ENCODE results near the gene TTBK2. TPM values are rescaled to one million over a fixed set of nuclear protein-coding genes. Genes with fewer than 3 reads are reported as not detected.

Gene TTBK2
- total RNA-seq, 1 donor from 2014 or later: 7.9 TPM

DNA sequence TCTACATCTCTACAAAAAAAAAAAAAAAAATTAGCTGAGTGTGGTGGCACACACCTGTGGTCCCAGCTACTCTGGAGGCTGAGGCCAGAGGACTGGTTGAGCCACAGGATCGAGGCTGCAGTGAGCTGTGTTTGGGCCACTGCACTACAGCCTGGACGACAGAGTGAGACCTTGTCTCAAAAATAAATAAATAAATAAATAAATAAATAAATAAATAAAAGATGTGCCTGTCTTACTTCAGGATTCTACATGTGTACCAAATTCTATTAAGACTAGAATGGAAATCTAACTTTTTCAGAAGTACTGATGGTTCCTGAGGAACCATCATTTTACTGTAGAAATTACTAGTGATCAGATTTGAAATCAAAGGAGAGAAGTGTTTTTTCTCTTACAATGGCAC is 51.9 kb downstream of the TTBK2 start:
- H3K27me3 ChIP-seq (ENCODE audit: control insufficient read depth, insufficient read depth, low read length): no peaks in the 10 kb centered on the region
- no peak for TF ChIP-seq CTCF (IDR thresholded peaks at IDR 0.05; ENCODE audit: insufficient read depth, low read length, severe bottlenecking)
- H3K4me3 ChIP-seq (ENCODE audit: low read depth, low read length): no peak overlapping the region
- FAIRE-seq (no peak), DNase-seq (ENCODE audit: low read depth) (no peak)
- H3K36me3 ChIP-seq (ENCODE audit: control insufficient read depth, insufficient read depth, low read length): no peaks in the 10 kb centered on the region

DNA sequence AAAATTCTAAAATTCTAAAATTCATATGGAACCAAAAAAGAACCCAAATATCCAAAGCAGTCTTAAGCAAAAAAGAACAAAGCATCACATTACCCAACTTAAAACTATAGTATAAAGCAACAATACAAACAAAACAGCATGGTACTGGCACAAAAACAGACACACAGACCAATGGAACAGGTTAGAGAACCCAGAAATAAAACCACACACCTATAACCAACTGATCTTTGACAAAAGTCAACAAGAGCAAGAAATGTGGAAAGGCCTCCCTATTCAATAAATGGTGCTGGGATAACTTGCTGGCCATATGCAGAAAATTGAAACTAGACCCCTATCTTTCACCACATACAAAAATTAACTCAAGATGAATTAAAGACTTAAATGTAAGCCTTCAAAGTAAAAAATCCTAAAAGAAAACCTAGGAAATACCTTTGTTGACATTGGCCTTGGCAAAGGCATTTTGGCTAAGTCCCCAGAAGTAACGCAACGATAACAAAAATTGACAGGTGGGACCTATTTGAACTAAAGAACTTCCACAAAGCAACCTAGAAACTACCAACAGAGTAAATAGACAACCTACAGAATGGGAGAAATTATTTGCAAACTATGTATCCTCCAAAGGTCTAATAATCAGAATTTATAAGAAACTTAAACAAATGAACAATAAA is 56.9 kb downstream of the TTBK2 start:
- Histone ChIP-seq H3K4me3 (ENCODE audit: low read depth, low read length) (no peak overlapping the region), H3K36me3 (ENCODE audit: control insufficient read depth, insufficient read depth, low read length) (no peaks in the 10 kb centered on the region), H3K27me3 (ENCODE audit: control insufficient read depth, insufficient read depth, low read length) (no peaks in the 10 kb centered on the region)
- FAIRE-seq (no peak), DNase-seq (ENCODE audit: low read depth) (no peak)
- no peak for TF ChIP-seq CTCF (IDR thresholded peaks at IDR 0.05; ENCODE audit: insufficient read depth, low read length, severe bottlenecking)

DNA sequence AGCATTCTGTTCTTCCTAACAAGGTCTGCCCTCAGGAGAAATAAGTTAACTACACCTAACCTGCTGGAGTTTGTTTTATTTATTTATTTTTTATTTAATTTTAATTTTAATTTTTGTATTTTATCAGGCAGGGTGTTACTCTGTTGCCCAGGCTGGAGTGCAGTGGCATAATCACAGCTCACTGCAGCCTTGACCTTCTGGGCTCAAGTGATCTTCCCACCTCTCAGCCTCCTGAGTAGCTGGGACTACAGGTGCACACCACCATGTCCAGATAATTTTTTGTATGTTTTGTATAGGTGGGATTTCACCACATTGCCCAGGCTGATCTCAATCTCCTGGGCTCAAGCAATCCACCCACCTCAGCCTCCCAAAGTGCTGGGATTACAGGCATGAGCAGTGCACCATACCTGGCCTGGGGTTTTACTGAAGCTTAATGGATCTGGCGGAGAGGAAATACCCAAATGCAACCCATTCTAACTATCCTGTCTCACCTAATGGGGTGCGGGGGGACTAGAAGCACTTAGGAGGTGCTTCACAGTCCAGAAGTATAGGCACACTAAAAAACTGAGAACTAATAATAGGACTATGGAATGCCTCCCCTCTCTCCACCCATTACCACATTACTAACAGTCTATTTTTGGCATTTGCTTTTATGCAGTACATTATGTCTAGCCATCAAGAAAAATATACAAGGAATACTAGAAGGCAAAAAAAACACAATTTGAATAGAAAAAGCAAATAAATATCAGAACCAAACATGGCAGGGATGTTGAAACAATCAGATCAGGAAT is 61.4 kb downstream of the TTBK2 start:
- Histone ChIP-seq H3K4me3 (ENCODE audit: low read depth, low read length) (no peak overlapping the region), H3K36me3 (ENCODE audit: control insufficient read depth, insufficient read depth, low read length) (no peaks in the 10 kb centered on the region), H3K27me3 (ENCODE audit: control insufficient read depth, insufficient read depth, low read length) (no peaks in the 10 kb centered on the region)
- FAIRE-seq (no peak), DNase-seq (ENCODE audit: low read depth) (no peak)
- no peak for TF ChIP-seq CTCF (IDR thresholded peaks at IDR 0.05; ENCODE audit: insufficient read depth, low read length, severe bottlenecking)

DNA sequence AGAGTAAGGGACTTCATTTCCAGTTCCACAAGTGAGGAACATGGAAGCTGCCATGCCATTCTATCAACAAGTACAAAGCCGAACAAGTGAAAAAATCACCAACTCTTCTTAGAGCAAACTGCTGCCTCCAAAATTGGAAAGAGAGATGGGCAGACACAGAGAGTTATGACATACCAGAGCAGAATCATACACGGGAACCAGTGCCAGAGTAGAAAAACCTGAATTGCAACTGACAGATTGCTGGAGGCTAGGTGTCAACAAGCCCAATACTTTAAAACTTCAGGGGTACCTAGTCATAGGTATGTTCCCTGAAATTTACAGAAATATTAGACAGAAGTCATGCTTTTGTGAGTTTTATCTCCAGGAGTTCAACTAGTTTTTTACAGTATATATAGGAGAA is 62.0 kb downstream of the TTBK2 start:
- FAIRE-seq (no peak), DNase-seq (ENCODE audit: low read depth) (peak; percentile 87)
- no peaks in the 10 kb centered on the region for H3K27me3 ChIP-seq (ENCODE audit: control insufficient read depth, insufficient read depth, low read length)
- TF ChIP-seq CTCF (IDR thresholded peaks at IDR 0.05; ENCODE audit: insufficient read depth, low read length, severe bottlenecking): no peak
- H3K4me3 ChIP-seq (ENCODE audit: low read depth, low read length): no peak overlapping the region
- no peaks in the 10 kb centered on the region for H3K36me3 ChIP-seq (ENCODE audit: control insufficient read depth, insufficient read depth, low read length)

GRCh38 chr15:42854576-42854975 is 66.0 kb downstream of the TTBK2 start:
- DNase-seq (ENCODE audit: low read depth): no peak
- Histone ChIP-seq H3K36me3 (ENCODE audit: control insufficient read depth, insufficient read depth, low read length) (no peaks in the 10 kb centered on the region), H3K4me3 (ENCODE audit: low read depth, low read length) (no peak overlapping the region), H3K27me3 (ENCODE audit: control insufficient read depth, insufficient read depth, low read length) (no peaks in the 10 kb centered on the region)
- no peak for TF ChIP-seq CTCF (IDR thresholded peaks at IDR 0.05; ENCODE audit: insufficient read depth, low read length, severe bottlenecking)
- FAIRE-seq: no peak
